MCF 10A (cell line): ENCODE data around the gene DCLK1. TPM values are rescaled to one million over a fixed set of nuclear protein-coding genes. Genes with fewer than 3 reads are reported as not detected.

Source experiments
- BruUV-seq: library from RNA; stranded (reverse); fragments of 400-500 nt; replicated peaks from 2 replicates; lab custom pipeline; 2021; lab: Mats Ljungman, UMichigan
- CTCF ChIA-PET: fragments of 300-600 bp; sonication (Branson Sonifier 250); formaldehyde crosslinking; extraction: SDS; loops from one replicate; lab custom pipeline; 2021; ENCODE audit warnings: antibody characterized with exemption, inconsistent platforms; lab: Yijun Ruan, JAX
- POLR2A ChIA-PET: fragments of 300-600, 350-650 bp; sonication (Branson Sonifier 250); formaldehyde crosslinking; extraction: SDS; loops from one replicate; lab custom pipeline; 2020; ENCODE audit warnings: antibody characterized with exemption, inconsistent platforms; lab: Yijun Ruan, JAX
- DNase-seq: peaks from one replicate; pipeline ENCODE4 v3.0.0-alpha.2; 2018; ENCODE audit not compliant: unreplicated experiment
- H3K27ac Mint-ChIP-seq: one replicate; pipeline ENCODE4 v1.8.0; 2022; ENCODE audit warnings: mild to moderate bottlenecking, low read depth, mixed read lengths; ENCODE audit not compliant: unreplicated experiment
- H3K27me3 Mint-ChIP-seq: one replicate; pipeline ENCODE4 v1.8.0; 2022; ENCODE audit warnings: mixed read lengths; ENCODE audit not compliant: insufficient read depth, unreplicated experiment
- H3K36me3 Mint-ChIP-seq: one replicate; pipeline ENCODE4 v1.8.0; 2022; ENCODE audit warnings: mild to moderate bottlenecking, moderate library complexity, mixed read lengths; ENCODE audit not compliant: insufficient read depth, unreplicated experiment
- H3K4me1 Mint-ChIP-seq: one replicate; pipeline ENCODE4 v1.8.0; 2022; ENCODE audit warnings: mixed read lengths; ENCODE audit not compliant: insufficient read depth, unreplicated experiment
- H3K4me3 Mint-ChIP-seq: one replicate; pipeline ENCODE4 v1.8.0; 2022; ENCODE audit warnings: mild to moderate bottlenecking, moderate library complexity, mixed read lengths; ENCODE audit not compliant: unreplicated experiment
- H3K9me3 Mint-ChIP-seq: one replicate; pipeline ENCODE4 v1.8.0; 2022; ENCODE audit warnings: mixed read lengths; ENCODE audit not compliant: unreplicated experiment
- intact Hi-C: fragments of 100-400 bp; cut with micrococcal nuclease; formaldehyde crosslinking; loops from 2 replicates; pipeline ENCODE4 v1.14.1; 2022
- total RNA-seq: library from RNA; stranded (reverse); gene quantifications from 2 replicates; pipeline ENCODE4 v1.2.3, GENCODE V29; 2022
- TF ChIP-seq, protein P1 (sequence below): fragments of 200-600 bp; IDR thresholded peaks from one replicate; pipeline ENCODE4 v1.8.0; 2022; ENCODE audit warnings: antibody characterized with exemption, mild to moderate bottlenecking; ENCODE audit not compliant: unreplicated experiment

Gene DCLK1
- total RNA-seq, 1 experiment from 2014 or later: 0.44 TPM

DNA sequence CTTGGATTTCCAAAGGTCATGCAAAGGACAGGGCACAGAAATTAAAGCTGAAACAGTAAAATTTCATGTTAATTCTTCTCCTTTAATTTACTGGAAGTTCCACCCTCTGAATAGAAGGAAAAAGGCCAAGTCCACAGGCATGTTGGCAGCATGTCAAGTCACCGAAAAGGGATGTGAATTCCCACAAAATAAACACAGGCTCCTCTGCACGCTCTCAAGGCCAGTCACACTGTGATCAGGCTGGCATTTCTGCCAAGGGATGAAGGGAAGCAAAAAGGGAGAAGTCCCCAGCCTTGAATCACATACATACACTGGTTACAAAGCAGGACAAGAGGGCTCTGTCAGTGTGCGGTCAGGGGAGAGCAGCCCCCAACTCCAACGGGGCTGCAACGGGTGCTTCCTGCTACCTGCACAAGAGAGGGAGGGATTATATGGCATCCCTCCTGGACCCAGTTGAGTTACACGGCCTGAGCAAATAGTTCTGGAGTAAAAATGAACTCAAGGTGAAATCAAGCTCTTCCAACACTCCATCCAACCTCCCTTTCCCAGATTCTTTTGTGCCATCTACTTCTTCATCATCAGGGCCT lies 6.9 kb downstream of the DCLK1 start:
- intact Hi-C loops: no loop called here

DNA sequence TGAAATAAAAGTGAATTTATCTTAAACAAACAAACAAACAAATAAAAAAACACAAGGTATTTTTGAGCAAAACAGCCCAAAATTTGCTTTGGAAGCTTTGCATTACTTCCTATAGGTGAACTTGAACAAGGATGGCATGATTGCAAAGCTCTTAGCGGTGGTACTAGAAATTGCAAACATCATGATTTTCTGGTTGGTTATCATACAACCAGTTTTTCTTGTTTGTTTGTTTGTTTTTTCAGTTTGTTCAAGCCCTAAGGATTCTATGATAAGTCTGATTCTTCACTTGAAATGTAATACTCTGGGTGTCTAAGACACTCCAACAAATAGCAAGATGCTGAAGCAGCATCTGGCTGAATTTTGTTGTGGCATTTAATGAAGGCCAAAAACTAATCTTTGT lies 15.9 kb downstream of the DCLK1 start:
- ChIA-PET CTCF (no interaction called here), POLR2A (interaction anchor here (0.6 kb wide), 1 partner anchor 19 kb away, joined by 3 read pairs; no protein-coding TSS in a partner anchor)
- Mint-ChIP-seq H3K27me3 (no peaks in the 10 kb centered on the region), H3K9me3 (no peaks in the 10 kb centered on the region), H3K36me3 (no peaks in the 10 kb centered on the region), H3K27ac (no peak overlapping the region), H3K4me1 (no peaks in the 10 kb centered on the region), H3K4me3 (no peak overlapping the region)
- intact Hi-C loops: no loop called here
- TF ChIP-seq, protein P1, sequence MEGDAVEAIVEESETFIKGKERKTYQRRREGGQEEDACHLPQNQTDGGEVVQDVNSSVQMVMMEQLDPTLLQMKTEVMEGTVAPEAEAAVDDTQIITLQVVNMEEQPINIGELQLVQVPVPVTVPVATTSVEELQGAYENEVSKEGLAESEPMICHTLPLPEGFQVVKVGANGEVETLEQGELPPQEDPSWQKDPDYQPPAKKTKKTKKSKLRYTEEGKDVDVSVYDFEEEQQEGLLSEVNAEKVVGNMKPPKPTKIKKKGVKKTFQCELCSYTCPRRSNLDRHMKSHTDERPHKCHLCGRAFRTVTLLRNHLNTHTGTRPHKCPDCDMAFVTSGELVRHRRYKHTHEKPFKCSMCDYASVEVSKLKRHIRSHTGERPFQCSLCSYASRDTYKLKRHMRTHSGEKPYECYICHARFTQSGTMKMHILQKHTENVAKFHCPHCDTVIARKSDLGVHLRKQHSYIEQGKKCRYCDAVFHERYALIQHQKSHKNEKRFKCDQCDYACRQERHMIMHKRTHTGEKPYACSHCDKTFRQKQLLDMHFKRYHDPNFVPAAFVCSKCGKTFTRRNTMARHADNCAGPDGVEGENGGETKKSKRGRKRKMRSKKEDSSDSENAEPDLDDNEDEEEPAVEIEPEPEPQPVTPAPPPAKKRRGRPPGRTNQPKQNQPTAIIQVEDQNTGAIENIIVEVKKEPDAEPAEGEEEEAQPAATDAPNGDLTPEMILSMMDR: no peak
- no peak for DNase-seq
- BruUV-seq: no TSS peak

More for the DNA sequence above, 6.9 kb downstream of the DCLK1 start:
- ChIA-PET CTCF (interaction anchor here (1.5 kb wide), 1 partner anchor 10 kb away, joined by 3 read pairs; no protein-coding TSS in a partner anchor), POLR2A (interaction anchor here (1.5 kb wide), 1 partner anchor 33 kb away, joined by 3 read pairs; no protein-coding TSS in a partner anchor)
- Mint-ChIP-seq H3K4me3 (no peak overlapping the region), H3K27me3 (no peaks in the 10 kb centered on the region), H3K36me3 (no peaks in the 10 kb centered on the region), H3K4me1 (peaks cover 8% of the 10 kb centered on the region), H3K9me3 (no peaks in the 10 kb centered on the region), H3K27ac (no peak overlapping the region)
- TF ChIP-seq, protein P1: no peak
- DNase-seq: peak; percentile 74
- BruUV-seq: no TSS peak

DNA sequence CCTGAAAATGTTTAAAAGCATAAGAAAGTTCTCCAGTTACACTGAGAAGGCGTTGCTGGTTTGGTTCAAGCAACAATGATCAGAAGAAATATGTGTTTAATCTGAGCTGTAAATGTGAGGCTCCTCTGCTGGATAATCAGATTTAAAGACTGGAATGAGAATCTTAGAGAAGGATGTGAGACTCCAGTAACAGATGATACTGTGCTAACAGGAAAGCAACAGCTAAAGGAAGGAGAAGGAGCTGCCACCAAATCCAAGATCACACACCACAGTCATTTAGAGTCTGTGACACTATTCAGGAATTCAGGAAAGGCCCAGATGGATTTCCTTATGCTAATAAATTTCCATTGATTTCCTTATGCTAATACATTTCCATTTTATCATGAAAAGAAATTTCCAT lies 16.9 kb downstream of the DCLK1 start:
- BruUV-seq: no TSS peak

DNA sequence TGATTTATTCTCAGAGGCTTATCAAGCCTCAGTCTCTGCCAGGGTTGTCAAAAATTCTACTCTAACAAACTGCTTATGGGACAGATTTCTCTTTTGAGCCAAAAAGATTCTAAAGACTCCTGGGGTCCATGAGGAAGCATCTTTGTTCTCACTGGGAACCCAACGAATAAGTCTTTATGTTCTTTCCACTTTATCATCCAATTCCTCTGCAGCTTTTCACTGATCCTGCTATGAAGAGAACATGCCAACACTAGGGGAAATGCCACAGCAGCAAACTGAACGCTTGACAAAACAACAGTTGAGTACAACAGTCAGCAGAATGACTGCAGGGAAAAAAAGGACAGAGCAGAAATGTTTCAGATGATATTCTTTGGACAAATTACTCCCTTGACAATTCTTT lies 22.2 kb downstream of the DCLK1 start:
- H3K27ac Mint-ChIP-seq: no peak overlapping the region
- no peak overlapping the region for H3K4me3 Mint-ChIP-seq
- POLR2A ChIA-PET: no interaction called here
- DNase-seq: no peak
- BruUV-seq: no TSS peak
- H3K27me3 Mint-ChIP-seq: no peaks in the 10 kb centered on the region
- no peaks in the 10 kb centered on the region for H3K36me3 Mint-ChIP-seq
- intact Hi-C loops: no loop called here
- CTCF ChIA-PET: no interaction called here
- no peaks in the 10 kb centered on the region for H3K4me1 Mint-ChIP-seq
- TF ChIP-seq, protein P1: no peak
- no peaks in the 10 kb centered on the region for H3K9me3 Mint-ChIP-seq

More for the DNA sequence above, 16.9 kb downstream of the DCLK1 start:
- intact Hi-C loops: no loop called here
- Mint-ChIP-seq H3K4me3 (no peak overlapping the region), H3K9me3 (no peaks in the 10 kb centered on the region), H3K27ac (no peak overlapping the region), H3K27me3 (no peaks in the 10 kb centered on the region), H3K4me1 (no peaks in the 10 kb centered on the region), H3K36me3 (no peaks in the 10 kb centered on the region)
- ChIA-PET POLR2A (interaction anchor here (1.3 kb wide), 1 partner anchor 50 kb away, joined by 4 read pairs; no protein-coding TSS in a partner anchor), CTCF (interaction anchor here (0.7 kb wide), 1 partner anchor 150 kb away, joined by 3 read pairs; no protein-coding TSS in a partner anchor)
- no peak for DNase-seq
- TF ChIP-seq, protein P1: no peak
